Esophagus mucosa (tissue), 1 donor: ENCODE data around the gene ETS1. TPM values are rescaled to one million over a fixed set of nuclear protein-coding genes. Genes with fewer than 3 reads are reported as not detected.

Source experiments
- ATAC-seq: fragments of 200-7000 bp; cut with Tn5 transposase; one replicate; pipeline ENCODE4 v1.9.1; 2020
- total RNA-seq: library from RNA; stranded (reverse); gene quantifications from one replicate; pipeline ENCODE4 v1.2.4, GENCODE V29; 2023
- donor health status: DM: yes; HTN: yes; CAD: no.

The ETS1 gene, protein sequence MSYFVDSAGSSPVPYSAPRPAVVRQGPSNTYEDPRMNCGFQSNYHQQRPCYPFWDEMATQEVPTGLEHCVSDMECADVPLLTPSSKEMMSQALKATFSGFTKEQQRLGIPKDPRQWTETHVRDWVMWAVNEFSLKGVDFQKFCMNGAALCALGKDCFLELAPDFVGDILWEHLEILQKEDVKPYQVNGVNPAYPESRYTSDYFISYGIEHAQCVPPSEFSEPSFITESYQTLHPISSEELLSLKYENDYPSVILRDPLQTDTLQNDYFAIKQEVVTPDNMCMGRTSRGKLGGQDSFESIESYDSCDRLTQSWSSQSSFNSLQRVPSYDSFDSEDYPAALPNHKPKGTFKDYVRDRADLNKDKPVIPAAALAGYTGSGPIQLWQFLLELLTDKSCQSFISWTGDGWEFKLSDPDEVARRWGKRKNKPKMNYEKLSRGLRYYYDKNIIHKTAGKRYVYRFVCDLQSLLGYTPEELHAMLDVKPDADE
- 7.8 TPM for total RNA-seq

DNA sequence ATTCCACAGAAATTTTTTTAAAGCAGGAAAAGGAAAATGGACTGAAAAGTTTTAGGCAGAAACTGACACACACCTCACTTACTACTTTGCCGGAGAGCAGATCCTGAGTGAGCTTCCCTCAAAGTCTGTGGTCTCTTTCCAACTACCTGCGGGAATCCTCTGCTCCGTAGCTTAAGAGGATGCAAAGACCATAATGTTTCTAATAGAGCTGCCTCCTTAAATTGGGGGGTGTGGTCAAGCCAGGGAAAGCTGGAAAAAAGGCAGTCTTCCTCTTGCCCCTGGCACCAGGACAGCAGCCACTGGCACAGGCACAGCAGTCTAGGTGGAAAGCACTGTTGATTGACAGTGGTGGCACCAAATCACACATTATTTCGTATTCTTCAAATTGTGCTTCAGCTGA, at the start of gene ETS1:
ETS1 (minus strand) TSS at position 144 of the 400 bp plus-strand sequence. CDS start 14,428 bp downstream, outside the sequence.
- no peak for ATAC-seq

DNA sequence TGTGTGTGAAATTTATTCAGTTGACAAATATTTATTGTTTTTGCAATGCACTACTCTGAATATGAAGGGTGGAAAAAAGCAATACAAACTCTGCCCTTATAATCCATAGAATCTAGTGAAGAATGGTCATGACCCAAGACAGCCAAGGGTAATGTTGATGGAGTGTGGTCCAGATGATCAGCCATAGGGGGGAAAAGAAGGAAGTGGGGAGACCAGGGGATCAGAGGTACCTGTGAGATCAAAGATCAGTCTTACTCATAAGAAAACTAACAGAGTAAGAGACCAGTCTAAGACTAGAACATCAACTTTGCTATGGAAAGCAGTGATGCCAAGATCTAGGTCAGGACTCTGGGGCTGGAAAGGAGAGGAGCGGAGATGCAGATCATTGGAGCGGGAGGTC, 47.0 kb upstream of the ETS1 start:
- ATAC-seq, result no peak

DNA sequence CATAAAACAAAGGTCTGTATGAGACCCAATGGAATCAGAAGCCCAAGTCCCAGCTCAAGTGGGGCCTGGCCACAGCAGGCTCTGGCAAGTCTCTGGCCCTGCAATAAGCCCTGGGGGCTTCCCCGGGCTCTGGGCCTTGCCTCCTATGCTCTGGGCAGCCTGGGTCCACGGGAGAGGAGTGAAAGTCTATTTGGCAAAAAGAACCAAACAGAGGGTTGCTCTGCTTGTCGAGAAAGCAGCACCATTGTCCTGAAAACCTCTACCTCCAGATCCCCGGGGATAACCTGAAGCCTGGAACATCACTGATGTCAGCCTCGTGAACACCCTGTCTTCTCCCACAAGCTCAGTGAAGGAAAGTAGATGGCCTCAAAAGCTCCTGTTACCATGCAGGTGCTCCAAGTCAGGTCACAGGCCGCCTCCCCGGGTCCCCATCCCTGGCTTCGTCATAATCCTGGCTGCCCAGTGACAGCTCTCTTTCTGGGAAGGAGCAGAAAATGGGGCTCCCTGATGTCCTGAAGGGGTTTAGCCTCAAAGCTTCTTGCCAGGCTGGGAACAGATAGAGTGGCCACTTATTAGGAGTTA, 46.1 kb upstream of the ETS1 start:
- ATAC-seq, result no peak

DNA sequence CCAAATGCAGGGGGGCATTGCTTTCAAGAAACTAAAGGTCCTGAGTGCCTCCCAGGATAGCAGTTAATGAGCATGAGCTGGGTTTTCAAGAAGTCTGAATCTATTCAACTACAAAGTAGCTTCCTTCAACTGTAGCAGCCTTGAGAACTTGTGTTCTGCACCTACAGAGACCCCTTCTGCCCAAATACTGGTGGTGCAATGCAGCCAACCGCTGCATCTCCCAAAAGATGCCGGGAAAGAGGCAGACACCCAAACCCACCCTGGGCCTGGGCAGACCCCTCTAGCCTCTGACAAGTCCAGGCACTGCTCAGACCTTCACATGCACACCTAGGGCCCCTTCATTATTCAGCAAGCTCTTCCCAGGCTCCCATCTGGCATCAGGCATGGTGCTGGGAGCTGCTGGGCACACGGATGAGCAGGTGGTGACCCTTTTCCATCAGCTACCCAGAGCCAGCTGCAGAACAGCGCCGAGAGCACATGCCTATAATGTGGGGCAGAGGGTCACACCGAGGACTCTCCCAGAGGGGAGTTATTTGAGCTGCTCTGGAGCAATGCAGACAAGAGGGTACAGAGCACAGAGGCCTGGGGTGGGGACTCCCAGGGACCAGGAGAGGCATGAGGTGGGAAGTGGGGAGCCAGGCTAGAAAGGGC, 44.9 kb upstream of the ETS1 start:
- ATAC-seq, result peak; percentile 32

DNA sequence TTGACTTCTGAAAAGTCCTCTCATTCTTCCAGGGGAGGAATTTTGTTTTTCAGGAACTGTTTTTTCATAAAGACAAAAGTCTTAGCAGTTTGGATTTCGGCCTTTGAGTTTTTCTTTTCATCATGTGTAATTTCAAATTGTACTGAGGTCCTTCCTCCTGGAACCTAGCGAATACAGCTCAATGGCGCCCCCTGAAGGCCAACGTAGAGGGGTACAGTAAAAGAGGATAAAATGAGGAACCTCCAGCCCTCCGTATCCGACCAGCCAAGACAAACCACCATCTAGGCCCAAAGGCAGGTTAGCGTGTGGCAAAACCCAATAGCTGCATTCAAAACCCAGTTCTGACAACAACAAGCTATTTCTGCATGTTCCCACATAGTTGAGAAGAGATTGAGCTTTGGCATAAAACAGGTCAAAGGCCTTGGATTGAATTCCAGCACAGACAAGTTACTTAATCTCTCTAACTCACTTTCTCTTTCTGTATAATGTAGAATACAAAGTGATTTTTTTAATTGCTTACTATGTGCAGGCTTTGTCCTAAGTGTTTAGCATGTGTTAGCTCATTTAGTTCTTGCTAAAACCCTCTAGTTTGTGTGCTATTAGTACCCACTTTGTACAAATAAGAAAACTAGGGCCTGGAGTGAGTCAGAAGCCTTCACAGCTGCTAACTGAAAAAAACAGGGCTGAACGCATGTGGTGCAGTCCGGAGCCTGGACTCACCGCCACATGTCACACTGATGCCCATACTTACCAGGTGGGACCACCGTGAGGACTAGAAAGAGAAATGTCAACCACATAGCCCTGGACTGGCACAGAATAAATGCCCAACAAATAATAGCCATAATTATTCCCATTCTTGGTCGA, 43.2 kb upstream of the ETS1 start:
- peak; percentile 91 for ATAC-seq

DNA sequence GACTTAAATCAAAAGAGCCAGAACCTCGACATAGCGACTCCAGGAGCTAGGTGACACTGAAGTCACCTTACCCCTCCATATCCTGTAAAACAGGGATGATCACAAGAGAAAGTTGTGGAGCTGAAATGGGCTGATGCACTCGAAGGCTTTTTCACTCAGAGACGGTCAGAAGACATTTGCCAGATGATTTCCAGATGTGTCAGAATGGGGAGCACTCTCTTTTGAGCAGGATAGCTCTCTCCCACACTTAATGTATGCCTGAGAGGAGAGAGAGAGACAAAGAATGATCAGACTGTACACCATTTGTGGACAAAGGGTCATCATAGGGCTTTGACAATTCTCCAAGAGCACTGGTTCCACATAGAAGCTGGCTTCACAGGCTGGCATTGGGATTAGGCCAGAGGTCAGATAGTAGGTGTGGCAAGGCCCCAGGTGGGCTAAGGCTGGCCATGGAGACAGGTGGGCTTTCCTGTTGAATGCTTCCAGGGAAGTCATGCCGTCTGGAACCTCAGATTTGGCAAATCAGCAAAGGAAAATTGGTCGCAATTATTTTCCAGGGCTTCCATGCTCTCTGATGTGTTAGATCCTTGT, 42.3 kb upstream of the ETS1 start:
- no peak for ATAC-seq

DNA sequence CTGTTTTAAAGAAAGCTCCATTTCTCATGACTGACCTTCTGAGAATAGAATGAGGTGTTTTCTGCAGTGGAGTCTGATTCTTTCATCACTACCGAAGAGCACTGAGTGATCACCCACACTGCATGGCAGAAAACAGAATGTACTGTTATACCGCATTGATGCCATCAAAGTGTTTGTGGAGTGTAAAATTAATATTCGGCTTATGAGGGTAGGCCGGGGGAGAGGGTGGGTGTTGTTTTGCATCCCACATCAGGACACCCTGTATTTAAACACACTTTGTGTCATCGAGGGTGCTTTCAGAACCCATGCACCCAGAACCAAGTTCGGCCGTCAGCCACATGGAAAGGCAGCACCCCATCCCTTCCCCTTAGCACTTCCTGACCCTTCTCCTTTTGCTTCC, 41.3 kb upstream of the ETS1 start:
- no peak for ATAC-seq

DNA sequence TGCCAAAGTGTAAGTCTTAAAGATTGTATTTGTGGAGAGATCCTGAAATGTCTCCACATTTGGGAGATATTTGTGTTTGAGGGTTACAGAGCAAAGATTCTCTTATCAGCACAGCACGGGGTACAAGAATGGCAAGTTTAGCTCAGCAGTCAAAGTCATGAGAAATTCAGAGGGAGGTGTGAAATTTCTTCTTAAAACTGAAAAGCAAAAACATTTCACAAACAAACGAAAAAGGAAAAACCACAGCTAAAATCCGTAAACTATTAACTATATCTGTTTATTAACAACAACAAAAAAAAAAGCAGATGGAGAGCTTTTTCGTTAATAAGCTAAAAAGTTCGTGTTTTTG, 40.9 kb upstream of the ETS1 start:
- no peak for ATAC-seq

DNA sequence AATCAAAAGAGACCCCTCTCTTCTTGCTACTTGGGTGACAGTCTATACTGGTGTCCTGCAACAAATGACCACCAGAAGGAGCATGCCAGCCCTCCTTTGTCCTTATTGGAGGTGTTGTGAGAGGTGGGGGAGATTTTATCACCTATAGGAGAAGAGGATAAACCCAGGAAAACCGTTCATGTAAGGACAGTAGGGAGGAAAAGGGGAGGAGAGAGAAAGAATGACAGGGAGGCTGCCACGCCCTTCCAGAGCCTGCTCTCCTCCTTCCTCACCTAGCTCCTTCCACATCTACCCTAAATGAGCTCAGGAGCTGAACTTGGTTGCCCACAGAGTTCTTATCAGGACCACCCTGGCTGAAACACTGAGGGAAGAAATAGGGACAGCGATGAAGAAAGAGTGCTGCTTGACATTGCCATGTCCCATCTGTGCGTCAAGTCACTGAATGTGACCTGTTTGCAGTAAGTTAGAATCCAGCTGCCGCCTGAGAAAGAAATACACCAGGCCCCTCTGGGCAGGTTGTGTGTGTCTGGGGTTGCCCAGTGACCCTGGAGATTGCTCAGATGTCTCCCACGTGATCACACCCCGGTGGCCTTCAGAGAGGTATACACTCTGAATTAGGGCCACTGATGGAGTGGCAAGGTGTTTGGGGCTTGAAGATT, 40.4 kb upstream of the ETS1 start:
- ATAC-seq, result no peak

DNA sequence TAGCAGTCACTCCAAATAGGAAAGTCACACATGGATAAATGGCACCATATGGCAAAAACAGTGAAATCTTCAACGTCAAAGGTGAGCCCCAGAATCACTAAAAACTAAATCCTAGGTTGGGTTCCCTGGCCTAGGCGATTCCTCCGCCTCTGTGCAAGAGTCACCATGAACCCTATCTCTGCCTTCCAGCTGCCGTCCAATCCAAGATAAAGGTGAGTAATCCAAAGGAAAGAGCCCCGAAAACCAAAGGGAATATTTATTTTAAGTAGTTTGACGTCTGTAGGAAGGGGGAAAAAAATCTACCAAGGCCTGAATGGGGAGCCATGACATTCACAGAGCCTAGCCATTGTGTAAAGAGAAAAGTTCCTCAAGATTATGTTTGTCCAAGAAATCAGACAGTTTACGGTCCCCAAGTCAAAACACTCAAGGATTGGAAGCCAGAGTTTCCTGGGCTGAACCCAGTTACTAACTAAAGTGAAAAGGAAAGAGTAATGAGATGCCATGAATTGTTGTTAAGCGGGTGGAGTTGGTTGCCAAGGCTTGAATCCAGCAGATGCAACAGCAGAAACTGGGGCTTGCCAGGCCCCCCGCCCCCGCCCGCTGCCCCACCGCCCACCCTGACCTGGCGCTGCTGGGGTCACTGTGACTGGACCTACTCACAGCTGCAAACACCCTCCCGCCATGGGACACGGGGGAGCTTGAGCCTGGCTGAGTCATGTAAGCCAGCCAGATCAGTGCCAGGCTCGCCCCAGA, 39.7 kb upstream of the ETS1 start:
- ATAC-seq, result no peak

DNA sequence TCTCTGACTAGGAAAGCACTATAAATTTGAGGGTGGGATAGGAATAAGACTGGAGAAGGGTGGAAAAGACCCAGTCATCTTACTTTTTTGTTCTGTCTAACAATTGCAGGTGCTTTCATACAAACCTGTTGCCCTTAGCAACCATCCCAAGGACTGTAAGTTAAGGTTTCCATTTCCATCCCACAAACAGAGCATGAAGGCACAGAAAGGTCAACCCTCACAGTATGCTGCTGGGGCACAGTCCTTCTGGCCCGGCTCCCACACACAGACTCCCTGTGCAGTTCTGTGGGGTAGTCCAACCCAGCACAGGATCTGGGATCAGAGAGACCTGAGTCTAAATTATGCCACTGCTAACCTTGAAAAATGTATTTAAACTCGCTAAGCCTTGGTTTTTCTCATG, 38.4 kb upstream of the ETS1 start:
- no peak for ATAC-seq

DNA sequence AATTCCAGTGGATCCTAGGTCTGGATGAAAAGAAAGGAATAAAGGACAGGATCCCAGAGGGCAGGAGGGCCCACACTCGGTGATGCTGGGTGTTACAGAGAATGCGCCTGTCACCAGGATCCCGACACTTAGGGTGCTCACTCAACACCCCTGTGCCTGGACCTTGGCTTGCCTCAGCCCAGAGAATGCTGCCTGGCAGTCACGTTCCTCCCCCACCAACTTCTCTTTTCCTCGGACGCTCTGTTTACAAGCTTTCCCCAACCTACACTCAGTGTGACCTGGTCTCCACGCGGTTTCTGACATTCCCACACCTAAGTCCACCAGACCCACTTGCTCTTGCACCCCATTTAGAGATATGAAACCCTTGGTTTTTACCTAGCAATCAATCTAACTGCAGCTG, 38.0 kb upstream of the ETS1 start:
- ATAC-seq, result no peak

DNA sequence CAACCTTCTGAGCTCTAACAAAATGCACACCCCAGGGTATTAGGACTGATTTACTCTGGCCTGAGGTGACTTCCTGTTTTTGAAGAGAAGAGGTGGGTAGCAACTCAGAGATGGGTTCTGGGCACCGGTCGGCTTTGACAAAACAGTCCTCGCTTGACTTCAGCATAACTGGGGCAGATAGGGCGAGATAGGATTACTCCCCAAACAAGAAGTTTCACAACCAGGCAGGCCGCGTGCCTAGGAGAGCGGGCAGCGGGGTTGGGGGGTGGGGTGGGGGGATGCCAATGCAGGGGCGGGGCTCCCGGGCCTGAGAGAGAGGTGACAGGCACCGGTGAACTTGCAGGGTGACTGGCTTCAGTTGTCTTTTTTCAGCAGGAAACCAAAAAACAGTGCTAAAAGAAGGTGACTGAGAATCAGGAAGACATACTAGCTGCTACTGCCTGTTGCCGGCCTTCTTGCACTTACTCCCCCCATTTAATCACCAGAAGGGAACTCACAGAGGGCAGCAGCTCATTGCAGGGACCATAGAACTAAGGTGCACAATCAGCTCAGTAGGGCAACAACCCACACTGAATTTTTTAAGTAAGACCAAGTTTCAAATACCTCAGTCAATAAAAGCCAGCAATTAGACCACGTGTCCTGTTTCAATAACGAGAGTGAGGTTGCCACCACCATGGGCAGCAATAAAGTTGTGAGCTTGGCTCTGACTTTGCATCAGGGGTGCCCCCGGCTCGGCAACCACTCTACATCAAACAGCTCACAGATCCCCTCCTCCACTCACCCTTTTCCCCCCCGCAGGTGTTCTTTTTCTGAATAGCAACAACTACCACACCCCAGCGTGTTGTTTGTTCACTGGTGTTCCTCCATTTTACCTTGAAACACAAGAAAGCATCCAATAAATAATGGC, 37.2 kb upstream of the ETS1 start:
- peak; percentile 55 for ATAC-seq

DNA sequence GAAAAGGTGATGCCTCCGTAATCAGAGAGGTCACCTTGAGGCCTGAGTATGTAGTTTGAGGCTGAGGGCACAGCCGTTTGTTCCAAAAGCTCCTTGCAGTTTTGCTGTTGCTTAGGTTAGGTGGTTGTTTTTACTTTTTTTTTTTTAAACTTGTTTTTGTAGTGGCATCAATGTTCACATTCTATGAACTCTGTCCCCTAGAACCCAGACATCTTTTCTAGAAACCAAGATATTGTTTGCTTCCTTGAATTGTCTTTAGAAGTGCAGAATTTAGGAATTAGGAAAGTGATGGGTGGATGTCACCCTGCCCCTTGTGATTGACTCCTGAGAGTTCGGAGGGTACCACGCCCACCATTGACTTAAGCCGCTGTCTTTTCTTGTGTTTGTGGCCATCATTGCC, 35.7 kb upstream of the ETS1 start:
- ATAC-seq, result no peak

DNA sequence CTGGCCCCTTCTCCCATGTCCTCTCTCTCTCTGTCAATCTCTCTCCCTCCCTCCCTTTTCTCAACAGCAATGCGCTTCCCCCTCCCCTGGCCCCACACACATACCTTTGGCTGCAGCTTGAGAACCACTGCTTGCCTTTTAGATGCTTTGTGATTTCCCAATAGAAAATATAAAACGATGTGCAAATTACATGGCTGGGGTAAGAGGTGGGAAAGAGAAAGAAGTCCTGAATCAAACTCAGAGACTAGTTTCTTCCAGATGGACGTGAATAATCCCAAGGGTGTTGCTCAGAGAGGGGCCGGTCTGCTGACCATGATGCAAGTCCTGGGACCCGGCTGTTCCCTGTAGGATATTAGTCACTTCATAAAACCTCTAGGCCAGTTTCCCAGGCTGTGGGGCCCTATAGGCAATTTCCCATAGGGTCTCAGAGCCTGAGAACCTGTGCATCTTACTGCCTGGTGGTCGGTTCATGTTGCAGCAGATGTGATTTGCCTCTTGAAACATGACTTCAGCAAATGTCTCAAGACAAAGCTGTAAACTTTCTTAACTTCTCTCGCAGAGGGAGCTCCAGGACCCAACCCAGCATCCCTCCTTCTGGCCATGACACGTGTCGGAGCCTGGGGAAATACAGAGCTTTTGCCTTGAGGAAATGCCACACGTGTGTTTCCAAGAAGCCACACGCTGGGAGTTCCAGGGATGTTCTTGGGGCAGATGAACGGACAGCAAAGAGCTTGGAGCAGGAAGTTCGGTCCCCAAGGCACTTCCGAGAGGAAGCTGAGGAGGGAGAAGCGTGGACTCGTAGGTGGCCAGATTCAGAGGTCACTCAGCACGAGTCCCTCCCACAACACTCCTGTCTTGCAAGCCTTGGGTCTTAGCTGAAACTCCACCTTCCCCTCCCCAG, 34.5 kb upstream of the ETS1 start:
- ATAC-seq, result no peak

DNA sequence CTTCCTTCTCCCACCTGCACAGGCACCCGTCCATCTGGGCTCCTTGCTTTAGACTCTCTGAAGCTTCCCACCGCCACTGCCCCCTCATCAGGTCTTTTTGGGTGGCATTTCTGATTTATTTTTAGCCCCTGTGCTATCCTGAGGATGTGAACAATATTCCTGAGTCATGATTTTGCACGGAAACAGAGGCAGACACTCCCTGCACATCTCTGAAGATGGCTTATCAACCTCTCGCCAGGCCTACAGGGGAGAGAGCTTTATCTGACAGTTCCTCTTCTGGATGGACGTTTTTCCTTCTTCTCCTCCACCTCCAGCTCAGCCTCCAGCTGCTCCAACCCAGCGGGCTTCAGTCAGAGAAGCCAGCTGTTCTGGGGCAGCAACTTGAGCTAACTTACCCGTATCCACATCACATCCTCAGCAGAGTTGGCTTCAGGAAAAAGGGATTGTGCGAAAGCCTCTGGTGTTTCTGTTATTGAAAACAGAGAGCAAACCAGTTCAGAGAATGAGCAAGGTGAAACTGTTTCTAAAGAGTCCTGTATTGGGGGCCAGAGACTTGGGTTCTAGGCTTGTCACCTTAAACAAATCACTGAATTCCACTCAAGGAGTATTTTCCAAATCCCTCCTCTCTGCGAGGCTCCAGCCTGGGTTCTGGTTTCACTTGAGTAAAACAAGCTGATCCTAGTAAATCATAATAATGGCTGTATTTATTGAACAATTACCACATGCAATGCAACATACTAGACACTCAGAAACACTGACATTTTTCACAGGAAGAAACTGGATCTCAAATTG, 33.1 kb upstream of the ETS1 start:
- ATAC-seq, result no peak

DNA sequence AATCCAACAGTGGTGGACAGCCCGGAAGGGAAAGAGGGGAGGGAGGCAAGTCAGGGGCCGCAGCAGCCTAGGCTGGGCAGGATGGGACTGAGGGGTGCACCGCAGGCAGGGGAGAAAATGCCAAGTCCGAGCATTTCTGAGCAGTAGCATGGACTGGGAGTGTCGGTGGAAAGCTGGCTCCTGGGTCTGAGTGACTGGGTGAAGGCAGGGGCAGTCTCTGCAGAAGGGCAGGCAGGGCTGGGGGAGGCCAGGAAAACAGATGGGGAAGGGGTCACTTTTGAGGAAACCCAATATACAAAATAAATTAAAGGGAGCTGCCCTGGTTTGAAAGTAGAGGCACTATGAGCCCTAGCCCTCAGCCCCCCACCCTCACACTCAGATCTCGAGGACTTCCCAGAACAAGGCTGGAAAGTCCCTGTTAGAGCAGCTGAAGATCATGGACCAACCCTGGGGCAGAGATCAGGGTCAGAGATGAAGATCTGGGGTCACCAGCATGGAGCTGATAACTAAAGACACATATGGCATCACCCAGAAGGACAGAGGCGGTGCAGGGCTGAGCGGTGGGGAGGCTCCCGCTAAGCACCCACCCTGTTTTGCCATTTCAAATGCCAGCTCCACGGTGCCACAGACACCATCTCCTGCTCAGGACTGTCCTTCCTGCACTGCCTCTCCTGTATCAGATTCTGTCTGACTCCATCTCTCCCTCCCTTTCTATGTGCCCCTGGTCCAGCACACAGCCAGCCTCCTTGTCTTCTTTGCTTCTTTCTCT, 32.4 kb upstream of the ETS1 start:
- no peak for ATAC-seq
